GM12873 (cell line): ENCODE results near the gene SETDB2.

Experiments used
- TF ChIP-seq, protein P1 (sequence below): IDR thresholded peaks from 2 replicates; pipeline ENCODE4 v1.5.1; 2012; ENCODE audit warnings: low read depth, mild to moderate bottlenecking, moderate library complexity, low read length, control low read depth; ENCODE audit not compliant: insufficient read depth; ENCODE audit errors: missing control alignments

SETDB2 gene

DNA sequence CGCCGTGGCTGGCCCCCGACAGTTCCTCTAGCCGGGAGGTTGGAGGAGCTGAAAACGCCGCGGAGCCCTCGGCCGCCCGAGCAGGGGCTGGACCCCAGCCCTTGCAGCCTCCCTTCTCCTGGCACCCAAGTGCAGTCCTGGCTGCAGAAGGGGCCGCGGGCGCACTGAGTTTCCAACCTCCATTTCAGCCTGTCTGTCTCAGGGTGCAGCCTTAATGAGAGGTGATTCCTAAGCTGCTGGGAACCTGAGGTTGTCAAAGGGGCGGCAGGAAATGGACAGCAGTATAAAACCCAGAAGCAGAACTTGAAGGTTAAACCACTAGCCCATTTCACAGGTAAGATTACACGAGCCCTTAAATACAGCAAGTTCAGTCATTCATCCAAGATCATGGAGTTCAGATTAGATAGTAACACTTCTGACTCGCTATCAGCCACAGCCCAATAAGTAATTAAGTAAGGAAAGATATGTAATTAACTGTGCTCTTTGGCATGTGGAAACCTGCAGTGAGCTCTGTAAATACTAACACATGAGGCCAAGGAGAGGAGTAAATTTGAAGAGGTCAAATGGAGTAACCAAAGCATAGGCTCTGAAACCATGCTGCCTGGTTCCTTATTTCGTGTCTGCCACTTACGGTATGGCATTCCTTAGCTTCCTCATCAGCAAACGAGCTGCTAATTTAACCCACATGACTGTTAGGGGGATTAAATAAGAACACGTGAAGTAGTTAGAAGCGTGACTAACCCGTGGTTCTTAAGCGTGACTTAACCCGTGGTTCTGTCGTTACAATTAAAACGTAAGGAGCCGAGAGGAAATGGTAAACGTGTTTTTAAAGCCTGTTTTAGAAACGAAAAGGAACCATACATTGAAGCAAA is 686 bp downstream of the SETDB2 start:
- TF ChIP-seq, protein P1, sequence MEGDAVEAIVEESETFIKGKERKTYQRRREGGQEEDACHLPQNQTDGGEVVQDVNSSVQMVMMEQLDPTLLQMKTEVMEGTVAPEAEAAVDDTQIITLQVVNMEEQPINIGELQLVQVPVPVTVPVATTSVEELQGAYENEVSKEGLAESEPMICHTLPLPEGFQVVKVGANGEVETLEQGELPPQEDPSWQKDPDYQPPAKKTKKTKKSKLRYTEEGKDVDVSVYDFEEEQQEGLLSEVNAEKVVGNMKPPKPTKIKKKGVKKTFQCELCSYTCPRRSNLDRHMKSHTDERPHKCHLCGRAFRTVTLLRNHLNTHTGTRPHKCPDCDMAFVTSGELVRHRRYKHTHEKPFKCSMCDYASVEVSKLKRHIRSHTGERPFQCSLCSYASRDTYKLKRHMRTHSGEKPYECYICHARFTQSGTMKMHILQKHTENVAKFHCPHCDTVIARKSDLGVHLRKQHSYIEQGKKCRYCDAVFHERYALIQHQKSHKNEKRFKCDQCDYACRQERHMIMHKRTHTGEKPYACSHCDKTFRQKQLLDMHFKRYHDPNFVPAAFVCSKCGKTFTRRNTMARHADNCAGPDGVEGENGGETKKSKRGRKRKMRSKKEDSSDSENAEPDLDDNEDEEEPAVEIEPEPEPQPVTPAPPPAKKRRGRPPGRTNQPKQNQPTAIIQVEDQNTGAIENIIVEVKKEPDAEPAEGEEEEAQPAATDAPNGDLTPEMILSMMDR, result no peak

DNA sequence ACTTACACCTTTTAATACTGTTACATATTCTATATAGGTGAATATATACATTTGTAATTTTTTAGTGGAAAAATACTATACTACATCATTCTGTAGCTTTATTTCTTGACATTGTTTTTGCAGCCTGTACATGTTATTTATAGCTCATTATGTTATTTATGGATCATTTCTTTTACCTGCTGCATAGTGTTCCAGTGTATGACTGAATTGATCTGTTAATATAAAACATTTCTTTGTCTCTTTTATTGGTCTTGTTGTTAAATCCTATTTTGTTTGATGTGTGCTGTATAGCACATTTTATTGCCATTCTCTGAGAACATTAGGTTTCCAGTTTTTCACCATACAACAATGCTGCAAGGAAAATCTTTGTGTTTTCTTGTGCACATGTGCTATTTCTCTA is 2.4 kb downstream of the SETDB2 start:
- TF ChIP-seq, protein P1, result no peak

DNA sequence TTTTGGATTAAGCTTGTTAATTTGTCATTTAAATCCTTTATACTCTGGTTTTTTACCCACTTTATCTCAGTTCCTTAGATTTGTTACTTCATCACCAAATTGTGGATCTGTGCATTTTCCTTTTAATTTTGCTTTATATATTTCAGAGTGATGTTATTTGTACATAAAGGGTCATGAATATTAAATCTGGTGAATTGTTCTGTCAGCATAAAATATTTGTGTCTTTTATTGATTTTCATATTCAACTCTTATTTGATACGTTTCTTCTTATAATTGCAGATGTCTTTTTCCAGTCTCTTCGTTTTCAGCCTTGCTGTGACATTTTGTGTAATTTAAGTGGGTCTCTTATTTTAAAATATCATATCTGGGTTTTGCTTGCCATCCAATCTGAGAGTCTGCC is 4.7 kb downstream of the SETDB2 start:
- TF ChIP-seq, protein P1, result no peak

DNA sequence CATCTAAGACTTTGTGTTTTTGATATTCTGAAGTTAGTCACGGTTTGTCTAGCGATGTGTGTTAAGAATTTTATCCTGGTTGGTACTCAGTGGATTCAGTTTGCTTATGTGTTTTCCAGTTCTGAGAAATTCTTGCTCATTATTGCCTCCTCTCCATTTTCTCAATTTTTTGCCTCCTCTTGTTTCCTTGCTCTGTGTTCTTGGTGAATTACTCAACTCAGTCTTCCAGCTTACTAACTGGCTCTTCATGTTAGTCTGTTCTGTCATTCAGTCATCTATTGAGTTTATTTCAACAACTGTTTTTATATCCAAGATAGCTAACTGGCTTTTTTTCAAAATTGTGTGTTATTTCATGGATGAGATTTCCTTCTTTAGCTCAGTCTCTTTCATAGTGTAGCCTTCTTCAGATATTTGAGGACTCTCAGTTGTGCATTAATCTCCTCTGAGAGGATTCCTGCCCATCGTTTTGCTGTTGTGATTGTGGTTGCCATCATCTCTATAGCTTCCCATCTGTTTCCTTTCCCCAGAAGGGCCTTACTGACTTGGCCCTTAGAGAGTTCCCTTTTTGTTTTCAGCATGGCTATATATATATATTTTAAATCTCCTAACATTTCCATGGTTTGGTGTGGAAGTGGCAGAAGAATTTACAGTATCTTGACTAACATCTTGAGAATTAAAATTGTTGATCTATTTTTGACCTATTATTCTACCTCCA is 6.2 kb downstream of the SETDB2 start:
- TF ChIP-seq, protein P1, result no peak

DNA sequence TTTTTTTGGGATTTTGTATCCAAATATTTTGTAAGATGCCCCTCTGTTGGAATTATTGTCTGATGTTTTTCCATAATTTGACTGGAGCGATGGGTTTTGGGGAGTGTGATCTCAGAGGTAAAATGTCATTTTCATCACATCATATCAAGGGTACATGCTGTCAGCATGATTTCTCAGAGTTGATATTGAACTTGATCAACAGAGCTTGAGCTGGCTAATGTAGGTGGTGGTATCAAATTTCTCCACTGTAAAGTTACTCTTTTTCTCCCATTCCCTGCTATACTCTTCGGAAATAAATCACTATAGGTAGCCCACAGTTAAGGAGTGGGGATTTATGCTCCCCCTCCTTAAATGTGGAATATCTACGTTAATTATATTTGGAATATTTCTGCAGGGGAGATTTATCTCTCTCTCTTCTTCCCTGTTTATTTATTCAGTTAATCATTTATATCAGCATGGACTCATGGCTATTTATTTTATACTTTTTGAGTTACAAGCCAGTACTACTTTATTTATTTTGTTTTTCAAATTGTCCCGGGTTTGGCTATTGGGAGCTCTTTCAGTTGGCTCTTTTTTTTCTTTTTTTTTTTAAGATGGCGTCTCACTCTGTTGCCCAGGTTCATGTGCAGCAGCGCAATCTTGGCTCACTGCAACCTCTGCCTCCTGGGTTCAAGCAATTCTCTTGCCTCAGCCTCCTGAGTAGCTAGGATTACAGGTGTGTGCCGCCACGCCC is 8.8 kb downstream of the SETDB2 start:
- TF ChIP-seq, protein P1, result no peak

DNA sequence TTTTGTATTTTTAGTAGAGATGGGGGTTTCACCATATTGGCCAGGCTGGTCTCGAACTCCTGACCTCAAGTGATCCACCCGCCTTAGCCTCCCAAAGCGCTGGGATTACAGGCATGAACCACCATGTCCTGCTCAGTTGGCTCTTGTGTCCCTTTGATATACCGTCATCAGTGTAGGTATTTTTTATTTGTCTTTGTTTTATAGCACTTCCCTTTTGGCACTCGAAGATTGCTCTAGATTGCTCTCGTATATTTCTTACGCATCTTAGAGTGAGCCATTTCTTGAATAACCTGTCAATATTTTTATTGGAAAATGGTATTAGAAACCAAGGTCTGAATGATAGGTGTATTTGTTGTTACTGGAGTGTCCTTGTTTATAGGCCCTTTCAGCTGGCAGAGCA is 9.4 kb downstream of the SETDB2 start:
- TF ChIP-seq, protein P1, result no peak
